ENCODE measurements around the gene DDX27. TPM values are rescaled to one million over a fixed set of nuclear protein-coding genes. Genes with fewer than 3 reads are reported as not detected.

DDX27 gene
- total RNA-seq, 1 donor = 34.0 TPM

DNA sequence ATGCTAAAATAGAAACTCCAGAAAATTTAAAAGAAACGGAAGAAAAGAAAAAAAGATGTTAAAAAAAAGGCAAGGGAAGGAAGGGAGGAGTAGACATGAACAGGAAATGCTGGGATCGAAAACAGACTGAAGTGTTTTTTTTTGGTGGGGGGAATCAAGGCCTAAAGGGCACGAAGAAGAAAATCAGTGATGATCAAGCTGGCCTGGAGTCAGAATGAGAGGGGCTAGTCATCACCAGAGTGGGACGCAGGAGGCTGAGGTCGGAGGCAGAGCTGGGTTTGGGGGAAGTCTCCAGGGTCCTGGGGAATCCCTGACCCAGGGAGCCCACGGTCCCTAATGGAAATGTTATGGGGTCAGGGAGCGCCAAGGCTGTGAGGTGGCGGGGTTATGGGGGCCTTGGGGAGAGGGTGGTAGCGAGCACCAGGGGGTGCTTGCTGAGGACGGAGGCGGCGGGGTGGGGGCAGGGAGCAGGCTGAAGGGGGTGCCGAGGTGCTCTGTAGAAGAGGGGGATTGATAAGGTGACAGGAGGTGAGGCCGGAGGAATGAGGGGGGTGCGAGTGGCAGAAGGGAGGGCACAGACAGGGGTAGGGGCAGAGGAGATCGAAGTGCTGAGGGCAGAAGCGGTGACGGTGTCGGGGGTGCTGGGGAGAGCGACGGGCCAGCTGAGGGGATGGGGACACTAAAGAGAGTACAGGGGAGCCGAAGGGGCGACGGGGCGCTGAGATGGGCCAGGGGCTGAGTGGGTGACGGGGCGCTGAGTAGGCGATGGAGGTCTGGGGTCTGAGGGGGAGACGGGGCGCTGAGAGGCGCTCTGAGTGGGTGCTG lies 58.0 kb downstream of the DDX27 start:
- Histone ChIP-seq H3K4me1 (ENCODE audit: insufficient read depth, low read length) (peaks cover 27% of the 10 kb centered on the region), H4K20me1 (ENCODE audit: insufficient read depth, low read length) (peaks cover 53% of the 10 kb centered on the region), H3K4me2 (ENCODE audit: insufficient read depth, low read length) (peak overlapping the region; percentile 92), H2AFZ (ENCODE audit: low read length) (peak overlapping the region; percentile 44), H3K36me3 (ENCODE audit: insufficient read depth, low read length) (peaks cover 64% of the 10 kb centered on the region), H3K79me2 (ENCODE audit: insufficient read depth, low read length) (peaks cover 86% of the 10 kb centered on the region), H3K27ac (ENCODE audit: low read depth, low read length) (peak overlapping the region; percentile 90), H3K4me3 (ENCODE audit: insufficient read depth, low read length) (peak overlapping the region; percentile 92), H3K27me3 (ENCODE audit: insufficient read depth, low read length) (no peaks in the 10 kb centered on the region), H3K9me3 (ENCODE audit: low read depth, low read length) (peaks cover 6% of the 10 kb centered on the region)
- no peak for DNase-seq (ENCODE audit: insufficient read length, low spot score, missing footprints)
- TF ChIP-seq, protein P1, sequence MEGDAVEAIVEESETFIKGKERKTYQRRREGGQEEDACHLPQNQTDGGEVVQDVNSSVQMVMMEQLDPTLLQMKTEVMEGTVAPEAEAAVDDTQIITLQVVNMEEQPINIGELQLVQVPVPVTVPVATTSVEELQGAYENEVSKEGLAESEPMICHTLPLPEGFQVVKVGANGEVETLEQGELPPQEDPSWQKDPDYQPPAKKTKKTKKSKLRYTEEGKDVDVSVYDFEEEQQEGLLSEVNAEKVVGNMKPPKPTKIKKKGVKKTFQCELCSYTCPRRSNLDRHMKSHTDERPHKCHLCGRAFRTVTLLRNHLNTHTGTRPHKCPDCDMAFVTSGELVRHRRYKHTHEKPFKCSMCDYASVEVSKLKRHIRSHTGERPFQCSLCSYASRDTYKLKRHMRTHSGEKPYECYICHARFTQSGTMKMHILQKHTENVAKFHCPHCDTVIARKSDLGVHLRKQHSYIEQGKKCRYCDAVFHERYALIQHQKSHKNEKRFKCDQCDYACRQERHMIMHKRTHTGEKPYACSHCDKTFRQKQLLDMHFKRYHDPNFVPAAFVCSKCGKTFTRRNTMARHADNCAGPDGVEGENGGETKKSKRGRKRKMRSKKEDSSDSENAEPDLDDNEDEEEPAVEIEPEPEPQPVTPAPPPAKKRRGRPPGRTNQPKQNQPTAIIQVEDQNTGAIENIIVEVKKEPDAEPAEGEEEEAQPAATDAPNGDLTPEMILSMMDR (IDR thresholded peaks at IDR 0.05; ENCODE audit: extremely low read depth, low read depth, low read length) = no peak

DNA sequence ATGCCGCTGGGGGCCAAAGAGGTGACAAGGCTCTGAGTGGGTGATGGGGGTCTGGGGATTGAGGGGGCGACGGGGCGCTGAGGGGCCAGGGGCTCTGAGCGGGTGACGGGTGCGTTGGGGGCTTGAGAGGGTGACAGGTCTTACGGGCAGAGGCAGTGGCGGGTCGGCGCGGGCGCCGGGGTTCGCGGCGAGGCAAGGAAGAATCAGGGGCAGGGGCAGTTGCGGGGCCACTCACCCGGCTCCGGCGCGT lies 58.5 kb downstream of the DDX27 start:
- Histone ChIP-seq H3K9me3 (ENCODE audit: low read depth, low read length) (peaks cover 6% of the 10 kb centered on the region), H2AFZ (ENCODE audit: low read length) (no peak overlapping the region), H3K4me2 (ENCODE audit: insufficient read depth, low read length) (peak overlapping the region; percentile 92), H3K27ac (ENCODE audit: low read depth, low read length) (peak overlapping the region; percentile 90), H4K20me1 (ENCODE audit: insufficient read depth, low read length) (peaks cover 58% of the 10 kb centered on the region), H3K36me3 (ENCODE audit: insufficient read depth, low read length) (peaks cover 64% of the 10 kb centered on the region), H3K79me2 (ENCODE audit: insufficient read depth, low read length) (peaks cover 86% of the 10 kb centered on the region), H3K4me3 (ENCODE audit: insufficient read depth, low read length) (peak overlapping the region; percentile 92), H3K4me1 (ENCODE audit: insufficient read depth, low read length) (peaks cover 32% of the 10 kb centered on the region), H3K27me3 (ENCODE audit: insufficient read depth, low read length) (no peaks in the 10 kb centered on the region)
- no peak for DNase-seq (ENCODE audit: insufficient read length, low spot score, missing footprints)
- TF ChIP-seq, protein P1 (IDR thresholded peaks at IDR 0.05; ENCODE audit: extremely low read depth, low read depth, low read length) = no peak

DNA sequence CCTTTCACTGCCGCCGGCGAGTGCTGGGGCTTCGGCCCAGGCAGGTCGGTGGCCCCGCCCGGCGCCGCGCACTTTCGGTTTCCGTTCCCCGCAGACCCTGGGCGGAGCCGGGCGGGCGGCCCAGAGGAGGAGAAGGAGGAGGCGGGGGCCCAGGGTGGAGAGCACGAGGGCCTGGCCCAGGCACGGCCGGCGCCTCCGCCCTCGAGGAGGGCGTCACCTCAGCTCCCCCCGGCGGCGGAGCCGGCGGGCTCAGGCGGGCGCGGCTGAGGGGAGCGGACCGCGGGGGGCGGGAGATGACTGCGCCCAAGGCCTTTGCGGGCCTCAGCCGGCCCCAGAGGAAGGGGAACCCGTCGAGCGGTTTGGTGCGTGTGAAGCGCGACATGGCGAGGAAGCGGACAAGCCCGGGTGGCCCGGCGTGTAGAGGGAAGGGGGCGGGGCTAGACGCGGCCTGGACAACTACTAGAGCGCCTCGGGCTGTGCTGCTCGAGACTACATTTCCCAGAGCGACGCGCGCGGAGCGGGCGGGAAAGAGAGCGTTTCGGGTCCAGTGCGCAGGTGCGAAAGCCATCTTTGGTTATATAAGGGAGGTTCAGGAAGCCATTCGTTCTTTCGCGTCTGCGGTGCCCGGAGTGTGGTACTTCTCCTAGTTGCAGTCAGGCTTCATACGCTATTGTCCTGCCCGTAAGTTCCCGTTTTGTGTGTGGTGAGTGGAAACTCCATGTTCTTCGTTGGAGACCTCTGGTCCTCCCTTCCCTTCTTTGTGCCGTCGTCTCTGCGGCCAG lies 59.0 kb downstream of the DDX27 start, which contains the start of gene ZNFX1:
TSS of gene ZNFX1 (minus strand) at position 22 of the 782 bp plus-strand sequence. CDS start 2,218 bp downstream, outside the sequence.
- Histone ChIP-seq H4K20me1 (ENCODE audit: insufficient read depth, low read length) (peaks cover 63% of the 10 kb centered on the region), H3K27ac (ENCODE audit: low read depth, low read length) (peak within 1 kb of the TSS; percentile 90), H3K27me3 (ENCODE audit: insufficient read depth, low read length) (no peaks in the 10 kb centered on the region), H3K4me2 (ENCODE audit: insufficient read depth, low read length) (peak within 1 kb of the TSS; percentile 93), H2AFZ (ENCODE audit: low read length) (peak within 1 kb of the TSS; percentile 85), H3K4me1 (ENCODE audit: insufficient read depth, low read length) (peaks cover 37% of the 10 kb centered on the region), H3K79me2 (ENCODE audit: insufficient read depth, low read length) (peaks cover 86% of the 10 kb centered on the region), H3K36me3 (ENCODE audit: insufficient read depth, low read length) (peaks cover 64% of the 10 kb centered on the region), H3K4me3 (ENCODE audit: insufficient read depth, low read length) (peak within 1 kb of the TSS; percentile 92), H3K9me3 (ENCODE audit: low read depth, low read length) (peaks cover 6% of the 10 kb centered on the region)
- peak; percentile 98 for DNase-seq (ENCODE audit: insufficient read length, low spot score, missing footprints)
- TF ChIP-seq, protein P1 (IDR thresholded peaks at IDR 0.05; ENCODE audit: extremely low read depth, low read depth, low read length) = no peak

Data from osteoblast (primary cell).